ENCODE results near the gene MAG. TPM values are rescaled to one million over a fixed set of nuclear protein-coding genes. Genes with fewer than 3 reads are reported as not detected.

MAG gene
- total RNA-seq, 2 donors from 2014 or later, result not detected

- TF ChIP-seq, protein P1, sequence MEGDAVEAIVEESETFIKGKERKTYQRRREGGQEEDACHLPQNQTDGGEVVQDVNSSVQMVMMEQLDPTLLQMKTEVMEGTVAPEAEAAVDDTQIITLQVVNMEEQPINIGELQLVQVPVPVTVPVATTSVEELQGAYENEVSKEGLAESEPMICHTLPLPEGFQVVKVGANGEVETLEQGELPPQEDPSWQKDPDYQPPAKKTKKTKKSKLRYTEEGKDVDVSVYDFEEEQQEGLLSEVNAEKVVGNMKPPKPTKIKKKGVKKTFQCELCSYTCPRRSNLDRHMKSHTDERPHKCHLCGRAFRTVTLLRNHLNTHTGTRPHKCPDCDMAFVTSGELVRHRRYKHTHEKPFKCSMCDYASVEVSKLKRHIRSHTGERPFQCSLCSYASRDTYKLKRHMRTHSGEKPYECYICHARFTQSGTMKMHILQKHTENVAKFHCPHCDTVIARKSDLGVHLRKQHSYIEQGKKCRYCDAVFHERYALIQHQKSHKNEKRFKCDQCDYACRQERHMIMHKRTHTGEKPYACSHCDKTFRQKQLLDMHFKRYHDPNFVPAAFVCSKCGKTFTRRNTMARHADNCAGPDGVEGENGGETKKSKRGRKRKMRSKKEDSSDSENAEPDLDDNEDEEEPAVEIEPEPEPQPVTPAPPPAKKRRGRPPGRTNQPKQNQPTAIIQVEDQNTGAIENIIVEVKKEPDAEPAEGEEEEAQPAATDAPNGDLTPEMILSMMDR (conservative IDR thresholded peaks at IDR 0.05), result no peak
- H3K36me3 Mint-ChIP-seq (ENCODE audit: low read depth), result no peaks in the 10 kb centered on the region
- no peak overlapping the region for H3K27ac ChIP-seq (ENCODE audit: low read depth, low read length)
- no peaks in the 10 kb centered on the region for H3K9me3 Mint-ChIP-seq
- peaks cover 2% of the 10 kb centered on the region for H3K27me3 Mint-ChIP-seq (ENCODE audit: insufficient read depth)
- H3K9ac ChIP-seq (ENCODE audit: extremely low read depth, low read length, poor library complexity, severe bottlenecking), result no peak overlapping the region
- 84 to 90% methylated on average over 2 to 5 of the region's 5 CpGs for WGBS, 2 experiments (ENCODE audit: insufficient coverage in 1 of 2, insufficient read length in 1 of 2)
- no peak for DNase-seq
- H3K4me3 ChIP-seq (ENCODE audit: low read length), result no peak overlapping the region
- H3K27ac Mint-ChIP-seq, result no peak overlapping the region
- H3K9me3 ChIP-seq (ENCODE audit: control insufficient read depth, low read length), result no peaks in the 10 kb centered on the region
- H3K36me3 ChIP-seq (ENCODE audit: control insufficient read depth, insufficient read depth, low read length), result no peaks in the 10 kb centered on the region
- H3K27me3 ChIP-seq (ENCODE audit: control insufficient read depth, insufficient read depth, low read length, poor library complexity, severe bottlenecking), result no peaks in the 10 kb centered on the region
- no peaks in the 10 kb centered on the region for H3K4me1 ChIP-seq (ENCODE audit: control insufficient read depth, insufficient read depth, low read length)
- peaks cover 2% of the 10 kb centered on the region for H3K4me1 Mint-ChIP-seq
- H3K4me3 Mint-ChIP-seq, result no peak overlapping the region
These were observed 69.0 kb downstream of the MAG start for GRCh38 chr19:35360880-35361420.

- Mint-ChIP-seq H3K4me3 (no peak overlapping the region), H3K27me3 (ENCODE audit: insufficient read depth) (peaks cover 2% of the 10 kb centered on the region), H3K36me3 (ENCODE audit: low read depth) (no peaks in the 10 kb centered on the region), H3K9me3 (no peaks in the 10 kb centered on the region), H3K27ac (no peak overlapping the region), H3K4me1 (no peaks in the 10 kb centered on the region)
- H3K27me3 ChIP-seq (ENCODE audit: control insufficient read depth, insufficient read depth, low read length, poor library complexity, severe bottlenecking), result no peaks in the 10 kb centered on the region
- 92 to 100% methylated on average over 2 to 10 of the region's 14 CpGs for WGBS, 2 experiments (ENCODE audit: insufficient coverage in 1 of 2, insufficient read length in 1 of 2)
- no peak overlapping the region for H3K27ac ChIP-seq (ENCODE audit: low read depth, low read length)
- no peak overlapping the region for H3K4me3 ChIP-seq (ENCODE audit: low read length)
- H3K36me3 ChIP-seq (ENCODE audit: control insufficient read depth, insufficient read depth, low read length), result no peaks in the 10 kb centered on the region
- TF ChIP-seq, protein P1 (conservative IDR thresholded peaks at IDR 0.05), result no peak
- H3K9me3 ChIP-seq (ENCODE audit: control insufficient read depth, low read length), result no peaks in the 10 kb centered on the region
- no peaks in the 10 kb centered on the region for H3K4me1 ChIP-seq (ENCODE audit: control insufficient read depth, insufficient read depth, low read length)
- no peak for DNase-seq
- H3K9ac ChIP-seq (ENCODE audit: extremely low read depth, low read length, poor library complexity, severe bottlenecking), result no peak overlapping the region
These were observed 70.5 kb downstream of the MAG start for GRCh38 chr19:35362261-35363000.

DNA sequence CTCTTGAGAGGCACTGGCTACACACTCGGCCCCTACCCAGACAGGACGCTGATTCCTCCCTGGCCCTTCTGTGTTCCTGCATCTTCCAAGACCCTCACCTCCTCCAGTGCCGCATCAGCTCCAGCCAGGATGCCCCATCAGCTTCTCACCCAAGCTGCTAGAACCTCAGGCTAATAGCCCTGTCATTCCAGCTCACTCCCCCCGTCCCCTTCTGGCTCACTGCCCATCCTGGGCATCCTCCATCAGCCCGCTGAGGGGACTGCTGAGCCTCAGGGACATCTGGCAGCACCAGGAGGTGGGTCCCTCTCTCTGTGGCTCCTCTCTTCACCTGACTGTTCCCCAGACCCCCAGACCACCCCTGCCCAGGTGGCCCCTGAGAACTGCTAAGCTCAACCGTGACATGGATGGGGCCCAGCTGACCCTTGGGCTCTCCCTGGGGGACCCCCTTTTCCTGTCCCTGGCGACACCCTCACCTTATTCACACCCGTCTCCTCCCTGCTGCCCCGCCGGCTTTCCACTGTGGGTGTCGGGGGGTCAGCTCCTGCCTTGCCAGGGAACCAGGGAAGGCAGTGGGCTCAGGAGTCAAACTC, 71.1 kb downstream of the MAG start:
- H3K27ac Mint-ChIP-seq, result no peak overlapping the region
- TF ChIP-seq, protein P1 (conservative IDR thresholded peaks at IDR 0.05), result no peak
- H3K27me3 Mint-ChIP-seq (ENCODE audit: insufficient read depth), result peaks cover 5% of the 10 kb centered on the region
- H3K9ac ChIP-seq (ENCODE audit: extremely low read depth, low read length, poor library complexity, severe bottlenecking), result no peak overlapping the region
- H3K27me3 ChIP-seq (ENCODE audit: control insufficient read depth, insufficient read depth, low read length, poor library complexity, severe bottlenecking), result no peaks in the 10 kb centered on the region
- DNase-seq, result no peak
- no peak overlapping the region for H3K4me3 Mint-ChIP-seq
- H3K4me3 ChIP-seq (ENCODE audit: low read length), result no peak overlapping the region
- no peaks in the 10 kb centered on the region for H3K36me3 Mint-ChIP-seq (ENCODE audit: low read depth)
- no peaks in the 10 kb centered on the region for H3K4me1 ChIP-seq (ENCODE audit: control insufficient read depth, insufficient read depth, low read length)
- H3K36me3 ChIP-seq (ENCODE audit: control insufficient read depth, insufficient read depth, low read length), result no peaks in the 10 kb centered on the region
- no peaks in the 10 kb centered on the region for H3K4me1 Mint-ChIP-seq
- no peaks in the 10 kb centered on the region for H3K9me3 Mint-ChIP-seq
- 93% methylated on average over 7 of the region's 11 CpGs; no CpG with 5 or more reads in 1 of the 2 experiments for WGBS, 2 experiments (ENCODE audit: insufficient coverage in 1 of 2, insufficient read length in 1 of 2)
- no peak overlapping the region for H3K27ac ChIP-seq (ENCODE audit: low read depth, low read length)
- H3K9me3 ChIP-seq (ENCODE audit: control insufficient read depth, low read length), result no peaks in the 10 kb centered on the region

Small RNA genes lying within 50 kb of the gene (microRNA-seq; reads per million reads assigned to microRNA genes)
- not detected for gene MIR5196 (ENCODE audit: borderline microRNAs expressed)

Other genes with a start within 250 kb of the MAG start
- gene FXYD3, start 176.3 kb upstream of the MAG start, total RNA-seq, result not detected
- under 1 TPM; 0.27 to 0.37 TPM for gene LGI4, start 157.1 kb upstream of the MAG start, total RNA-seq
- under 1 TPM in 1 of 2 donors, not detected in 1; 0.75 TPM for gene FXYD1, start 153.3 kb upstream of the MAG start, total RNA-seq
- gene FXYD7, start 148.9 kb upstream of the MAG start, total RNA-seq, result 1 to 10 TPM in 1 of 2 donors, not detected in 1; 1.1 TPM
- 10 to 100 TPM; 24.0 to 29.6 TPM for gene FXYD5, start 137.4 kb upstream of the MAG start, total RNA-seq
- gene FAM187B, start 63.4 kb upstream of the MAG start, total RNA-seq, result not detected
- 100 to 1,000 TPM; 112 to 170 TPM for gene LSR, start 43.2 kb upstream of the MAG start, total RNA-seq
- 100 to 1,000 TPM; 111 to 121 TPM for gene USF2, start 23.2 kb upstream of the MAG start, total RNA-seq
- gene HAMP, start 9.6 kb upstream of the MAG start, total RNA-seq, result 1 to 10 TPM in 1 of 2 donors, under 1 TPM in 1; 0.35 to 1.3 TPM
- not detected for gene CD22, start 37.0 kb downstream of the MAG start, total RNA-seq
- gene FFAR1, start 55.7 kb downstream of the MAG start, total RNA-seq, result not detected
- gene FFAR3, start 66.3 kb downstream of the MAG start, total RNA-seq, result not detected
- not detected for gene GPR42, start 78.9 kb downstream of the MAG start, total RNA-seq
- not detected for gene FFAR2, start 156.1 kb downstream of the MAG start, total RNA-seq
- gene KRTDAP, start 198.3 kb downstream of the MAG start, total RNA-seq, result 1 to 10 TPM; 3.4 to 4.2 TPM
- 100 to 1,000 TPM; 430 to 451 TPM for gene DMKN, start 221.5 kb downstream of the MAG start, total RNA-seq
- not detected for gene SBSN, start 236.2 kb downstream of the MAG start, total RNA-seq
- gene GAPDHS, start 241.3 kb downstream of the MAG start, total RNA-seq, result not detected

Measured in endodermal cell (in vitro differentiated cells).